ENCODE data around the gene SMAD3.

SMAD3 gene

GRCh38 chr15:67076147-67076843 lies 10.9 kb downstream of the SMAD3 start:
- H3K27ac ChIP-seq (ENCODE audit: extremely low read depth, low read depth, low read length) = no peak overlapping the region; the same call in 1 of the 2 replicates
- no peak overlapping the region for H3K4me3 ChIP-seq (ENCODE audit: low read depth, low read length)
- peaks cover 12% of the 10 kb centered on the region for H3K4me1 ChIP-seq (ENCODE audit: control insufficient read depth, insufficient read depth, low read length)
- H3K9me3 ChIP-seq (ENCODE audit: control insufficient read depth, insufficient read depth, low read depth, low read length) = no peaks in the 10 kb centered on the region
- peaks cover 0 to 5% of the 10 kb centered on the region in 2 experiments; a peak in 1 of 3 replicates for H3K36me3 ChIP-seq (ENCODE audit: control insufficient read depth in 2 of 2, insufficient read depth in 1 of 2, low read length in 2 of 2)
- CTCF ChIA-PET = interaction anchor here (0.6 to 1.0 kb wide), 3 partner anchors 100 to 206 kb away, joined by 3 to 4 read pairs (median 3); no protein-coding TSS in a partner anchor
- POLR2A ChIA-PET = interaction anchor here (0.6 to 1.0 kb wide), 2 partner anchors 11 to 166 kb away, joined by 4 to 5 read pairs; partner anchors contain the start of gene SMAD3
- TF ChIP-seq ZXDB (tag by site-specific recombination; IDR thresholded peaks at IDR 0.05) = 0 out of 2 replicates have a peak, but pooled peaks have one; percentile 11
- TF ChIP-seq ZNF580 (tag by site-specific recombination; IDR thresholded peaks at IDR 0.05) = no peak
- no peak for TF ChIP-seq ZNF585B (tag by site-specific recombination; IDR thresholded peaks at IDR 0.05)
- TF ChIP-seq YY2 (tag by site-specific recombination; IDR thresholded peaks at IDR 0.05) = no peak
- no peak for TF ChIP-seq ZNF777 (tag by site-specific recombination; IDR thresholded peaks at IDR 0.05; ENCODE audit: borderline replicate concordance)
- TF ChIP-seq ZNF214 (tag by site-specific recombination; IDR thresholded peaks at IDR 0.05; ENCODE audit: borderline replicate concordance) = no peak
- TF ChIP-seq SP7 (tag by site-specific recombination; IDR thresholded peaks at IDR 0.05) = 0 out of 2 replicates have a peak, but pooled peaks have one; percentile 15
- TF ChIP-seq GLIS1 (tag by site-specific recombination; IDR thresholded peaks at IDR 0.05) = no peak
- TF ChIP-seq, protein P1, sequence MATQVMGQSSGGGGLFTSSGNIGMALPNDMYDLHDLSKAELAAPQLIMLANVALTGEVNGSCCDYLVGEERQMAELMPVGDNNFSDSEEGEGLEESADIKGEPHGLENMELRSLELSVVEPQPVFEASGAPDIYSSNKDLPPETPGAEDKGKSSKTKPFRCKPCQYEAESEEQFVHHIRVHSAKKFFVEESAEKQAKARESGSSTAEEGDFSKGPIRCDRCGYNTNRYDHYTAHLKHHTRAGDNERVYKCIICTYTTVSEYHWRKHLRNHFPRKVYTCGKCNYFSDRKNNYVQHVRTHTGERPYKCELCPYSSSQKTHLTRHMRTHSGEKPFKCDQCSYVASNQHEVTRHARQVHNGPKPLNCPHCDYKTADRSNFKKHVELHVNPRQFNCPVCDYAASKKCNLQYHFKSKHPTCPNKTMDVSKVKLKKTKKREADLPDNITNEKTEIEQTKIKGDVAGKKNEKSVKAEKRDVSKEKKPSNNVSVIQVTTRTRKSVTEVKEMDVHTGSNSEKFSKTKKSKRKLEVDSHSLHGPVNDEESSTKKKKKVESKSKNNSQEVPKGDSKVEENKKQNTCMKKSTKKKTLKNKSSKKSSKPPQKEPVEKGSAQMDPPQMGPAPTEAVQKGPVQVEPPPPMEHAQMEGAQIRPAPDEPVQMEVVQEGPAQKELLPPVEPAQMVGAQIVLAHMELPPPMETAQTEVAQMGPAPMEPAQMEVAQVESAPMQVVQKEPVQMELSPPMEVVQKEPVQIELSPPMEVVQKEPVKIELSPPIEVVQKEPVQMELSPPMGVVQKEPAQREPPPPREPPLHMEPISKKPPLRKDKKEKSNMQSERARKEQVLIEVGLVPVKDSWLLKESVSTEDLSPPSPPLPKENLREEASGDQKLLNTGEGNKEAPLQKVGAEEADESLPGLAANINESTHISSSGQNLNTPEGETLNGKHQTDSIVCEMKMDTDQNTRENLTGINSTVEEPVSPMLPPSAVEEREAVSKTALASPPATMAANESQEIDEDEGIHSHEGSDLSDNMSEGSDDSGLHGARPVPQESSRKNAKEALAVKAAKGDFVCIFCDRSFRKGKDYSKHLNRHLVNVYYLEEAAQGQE (tag by site-specific recombination; IDR thresholded peaks at IDR 0.05) = no peak
- TF ChIP-seq ZNF76 (tag by site-specific recombination; IDR thresholded peaks at IDR 0.05; ENCODE audit: borderline replicate concordance, low read depth) = no peak
- no peak for TF ChIP-seq ZNF157 (tag by site-specific recombination; IDR thresholded peaks at IDR 0.05)
- peak; percentile 88 for TF ChIP-seq SCRT2 (tag by site-specific recombination; IDR thresholded peaks at IDR 0.05)
- no peak for TF ChIP-seq ZNF10 (tag by site-specific recombination; IDR thresholded peaks at IDR 0.05)
- TF ChIP-seq GLI4 (tag by site-specific recombination; IDR thresholded peaks at IDR 0.05) = no peak
- TF ChIP-seq ZNF791 (tag by site-specific recombination; IDR thresholded peaks at IDR 0.05) = no peak
- TF ChIP-seq, protein P2, sequence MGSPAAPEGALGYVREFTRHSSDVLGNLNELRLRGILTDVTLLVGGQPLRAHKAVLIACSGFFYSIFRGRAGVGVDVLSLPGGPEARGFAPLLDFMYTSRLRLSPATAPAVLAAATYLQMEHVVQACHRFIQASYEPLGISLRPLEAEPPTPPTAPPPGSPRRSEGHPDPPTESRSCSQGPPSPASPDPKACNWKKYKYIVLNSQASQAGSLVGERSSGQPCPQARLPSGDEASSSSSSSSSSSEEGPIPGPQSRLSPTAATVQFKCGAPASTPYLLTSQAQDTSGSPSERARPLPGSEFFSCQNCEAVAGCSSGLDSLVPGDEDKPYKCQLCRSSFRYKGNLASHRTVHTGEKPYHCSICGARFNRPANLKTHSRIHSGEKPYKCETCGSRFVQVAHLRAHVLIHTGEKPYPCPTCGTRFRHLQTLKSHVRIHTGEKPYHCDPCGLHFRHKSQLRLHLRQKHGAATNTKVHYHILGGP (tag by site-specific recombination; IDR thresholded peaks at IDR 0.05) = no peak
- TF ChIP-seq ZBTB44 (tag by site-specific recombination; IDR thresholded peaks at IDR 0.05) = 0 out of 2 replicates have a peak, but pooled peaks have one; percentile 40
- TF ChIP-seq, protein P3, sequence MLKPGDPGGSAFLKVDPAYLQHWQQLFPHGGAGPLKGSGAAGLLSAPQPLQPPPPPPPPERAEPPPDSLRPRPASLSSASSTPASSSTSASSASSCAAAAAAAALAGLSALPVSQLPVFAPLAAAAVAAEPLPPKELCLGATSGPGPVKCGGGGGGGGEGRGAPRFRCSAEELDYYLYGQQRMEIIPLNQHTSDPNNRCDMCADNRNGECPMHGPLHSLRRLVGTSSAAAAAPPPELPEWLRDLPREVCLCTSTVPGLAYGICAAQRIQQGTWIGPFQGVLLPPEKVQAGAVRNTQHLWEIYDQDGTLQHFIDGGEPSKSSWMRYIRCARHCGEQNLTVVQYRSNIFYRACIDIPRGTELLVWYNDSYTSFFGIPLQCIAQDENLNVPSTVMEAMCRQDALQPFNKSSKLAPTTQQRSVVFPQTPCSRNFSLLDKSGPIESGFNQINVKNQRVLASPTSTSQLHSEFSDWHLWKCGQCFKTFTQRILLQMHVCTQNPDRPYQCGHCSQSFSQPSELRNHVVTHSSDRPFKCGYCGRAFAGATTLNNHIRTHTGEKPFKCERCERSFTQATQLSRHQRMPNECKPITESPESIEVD (tag by site-specific recombination; IDR thresholded peaks at IDR 0.05) = peak; percentile 13; the same call in 1 of the 2 replicates
- no peak for TF ChIP-seq ZNF843 (tag by site-specific recombination; IDR thresholded peaks at IDR 0.05)
- TF ChIP-seq ZNF354C (tag by site-specific recombination; IDR thresholded peaks at IDR 0.05; ENCODE audit: borderline replicate concordance, low read depth) = no peak
- TF ChIP-seq RBAK (tag by site-specific recombination; IDR thresholded peaks at IDR 0.05) = no peak
- no peak for TF ChIP-seq ZNF654 (tag by site-specific recombination; IDR thresholded peaks at IDR 0.05; ENCODE audit: low read depth)
- TF ChIP-seq ZNF148 (tag by site-specific recombination; IDR thresholded peaks at IDR 0.05; ENCODE audit: borderline replicate concordance) = no peak
- TF ChIP-seq ZNF423 (tag by site-specific recombination; IDR thresholded peaks at IDR 0.05) = no peak
- TF ChIP-seq SCRT1 (tag by site-specific recombination; IDR thresholded peaks at IDR 0.05; ENCODE audit: borderline replicate concordance) = no peak
